Measurements from ENCODE around the gene KLHDC1.
"Not testable (repeated sequence)": the region's sequence is repeated elsewhere in the genome, so short reads cannot be mapped to it uniquely, and the experiment has no call there.

Gene KLHDC1

GRCh38 chr14:49721733-49722435, 29.0 kb downstream of the KLHDC1 start:
- FAIRE-seq = peak; percentile 20

GRCh38 chr14:49727171-49727570, 34.3 kb downstream of the KLHDC1 start:
- FAIRE-seq = peak; percentile 59
- no peak for DNase-seq (ENCODE audit: low spot score)

More at GRCh38 chr14:49721733-49722435, 29.0 kb downstream of the KLHDC1 start:
- DNase-seq (ENCODE audit: low spot score) = not testable (repeated sequence)

- DNase-seq (ENCODE audit: low spot score) (no peak), FAIRE-seq (no peak)
Observed at GRCh38 chr14:49732896-49733295, 40.0 kb downstream of the KLHDC1 start.

- no peak for DNase-seq (ENCODE audit: low spot score)
- FAIRE-seq = no peak
Observed at GRCh38 chr14:49733836-49734235, 40.9 kb downstream of the KLHDC1 start.

GRCh38 chr14:49735669-49736068, 42.7 kb downstream of the KLHDC1 start:
- FAIRE-seq = not testable (repeated sequence)

GRCh38 chr14:49745191-49745590, 52.3 kb downstream of the KLHDC1 start:
- DNase-seq (ENCODE audit: low spot score) (no peak), FAIRE-seq (no peak)

More at GRCh38 chr14:49735669-49736068, 42.7 kb downstream of the KLHDC1 start:
- not testable (repeated sequence) for DNase-seq (ENCODE audit: low spot score)

- FAIRE-seq; DNase-seq (ENCODE audit: low spot score): not testable (repeated sequence)
Observed at GRCh38 chr14:49746476-49746875, 53.6 kb downstream of the KLHDC1 start.

GRCh38 chr14:49754570-49755097, 61.7 kb downstream of the KLHDC1 start:
- no peak for DNase-seq (ENCODE audit: low spot score)
- peak; percentile 35 for FAIRE-seq

- DNase-seq (ENCODE audit: low spot score) = no peak
- peak; percentile 5 for FAIRE-seq
Observed at GRCh38 chr14:49755378-49755777, 62.5 kb downstream of the KLHDC1 start.

- no peak for FAIRE-seq
Observed at GRCh38 chr14:49761839-49762551, 69.1 kb downstream of the KLHDC1 start.

GRCh38 chr14:49766839-49767238, 73.9 kb downstream of the KLHDC1 start:
- FAIRE-seq (peak; percentile 17), DNase-seq (ENCODE audit: low spot score) (peak; percentile 21)

More at GRCh38 chr14:49761839-49762551, 69.1 kb downstream of the KLHDC1 start:
- no peak for DNase-seq (ENCODE audit: low spot score)

GRCh38 chr14:49767270-49767570, 74.3 kb downstream of the KLHDC1 start:
- FAIRE-seq = peak; percentile 5

GRCh38 chr14:49767571-49768300, 74.8 kb downstream of the KLHDC1 start, which contains the start of gene KLHDC2:
TSS of gene KLHDC2 (plus strand) at chr14:49768153. CDS start at chr14:49768469, 316 bp downstream.
- FAIRE-seq (no peak), DNase-seq (ENCODE audit: low spot score) (peak; percentile 97)

More at GRCh38 chr14:49767270-49767570, 74.3 kb downstream of the KLHDC1 start:
- DNase-seq (ENCODE audit: low spot score) = no peak

- DNase-seq (ENCODE audit: low spot score) = peak; percentile 51
- peak; percentile 93 for FAIRE-seq
Observed at GRCh38 chr14:49768301-49769121, 75.6 kb downstream of the KLHDC1 start.

GRCh38 chr14:49769171-49769570, 76.3 kb downstream of the KLHDC1 start:
- FAIRE-seq (no peak), DNase-seq (ENCODE audit: low spot score) (peak; percentile 27)

- no peak for FAIRE-seq
- DNase-seq (ENCODE audit: low spot score) = no peak
Observed at GRCh38 chr14:49769581-49770211, 76.8 kb downstream of the KLHDC1 start.

GRCh38 chr14:49770212-49770817, 77.4 kb downstream of the KLHDC1 start:
- FAIRE-seq (no peak), DNase-seq (ENCODE audit: low spot score) (no peak)

GRCh38 chr14:49771691-49772090, 78.8 kb downstream of the KLHDC1 start:
- FAIRE-seq; DNase-seq (ENCODE audit: low spot score): not testable (repeated sequence)

GRCh38 chr14:49774106-49774505, 81.2 kb downstream of the KLHDC1 start:
- DNase-seq (ENCODE audit: low spot score) (no peak), FAIRE-seq (no peak)

GRCh38 chr14:49778421-49778820, 85.5 kb downstream of the KLHDC1 start:
- FAIRE-seq (no peak), DNase-seq (ENCODE audit: low spot score) (no peak)

All from urothelium cell line (cell line).